SU-DHL-6 (cell line): ENCODE data around the gene EMX1.

Experiments used
- H2AFZ ChIP-seq: fragments of 200-600 bp; sonication (generic); 2 replicates; pipeline ENCODE4 v1.6.1; 2014; ENCODE audit warnings: low read depth, mild to moderate bottlenecking, moderate library complexity, mixed read lengths, antibody characterized with exemption, low read length; ENCODE audit not compliant: severe bottlenecking
- H3F3A ChIP-seq: fragments of 200-600 bp; shearing (Covaris generic); 2 replicates; pipeline ENCODE4 v1.6.0; 2016; ENCODE audit warnings: antibody characterized with exemption, mild to moderate bottlenecking; ENCODE audit not compliant: insufficient read depth
- H3K27ac ChIP-seq: fragments of 200-600 bp; sonication (generic); 2 replicates; pipeline ENCODE4 v1.5.1; 2016; ENCODE audit warnings: low read depth, mild to moderate bottlenecking, low read length, moderate library complexity, mixed read lengths
- H3K27me3 ChIP-seq: fragments of 200-600 bp; sonication (generic), shearing (Covaris generic); 2 replicates; pipeline ENCODE4 v1.6.0; 2014; ENCODE audit warnings: mild to moderate bottlenecking, low read length
- H3K36me3 ChIP-seq: fragments of 200-600 bp; sonication (generic); 2 replicates; pipeline ENCODE4 v1.6.1; 2014; ENCODE audit warnings: mild to moderate bottlenecking, low read length, mixed read lengths
- H3K4me2 ChIP-seq: fragments of 300-600, 200-600 bp; shearing (Covaris generic), sonication (generic); 2 replicates; pipeline ENCODE4 v1.6.0; 2014; ENCODE audit warnings: low read length, low read depth, mild to moderate bottlenecking; ENCODE audit not compliant: poor library complexity, severe bottlenecking
- H3K4me3 ChIP-seq: fragments of 200-600 bp; sonication (generic); 2 replicates; pipeline ENCODE4 v1.5.1; 2014; ENCODE audit warnings: antibody characterized with exemption, low read length, mild to moderate bottlenecking, mixed read lengths; ENCODE audit not compliant: insufficient read depth, poor library complexity, severe bottlenecking
- H3K79me2 ChIP-seq: fragments of 200-600 bp; sonication (generic); 2 replicates; pipeline ENCODE4 v1.6.1; 2014; ENCODE audit warnings: mild to moderate bottlenecking, low read length, moderate library complexity; ENCODE audit not compliant: insufficient read depth
- H3K9ac ChIP-seq: fragments of 200-600 bp; sonication (generic); 2 replicates; pipeline ENCODE4 v1.7.0; 2014; ENCODE audit warnings: mild to moderate bottlenecking, low read length
- H3K9me2 ChIP-seq: fragments of 200-600 bp; sonication (generic); replicated peaks from 2 replicates; pipeline ENCODE4 v1.6.1; 2014; ENCODE audit warnings: low read length; ENCODE audit not compliant: insufficient read depth
- H3K9me3 ChIP-seq: fragments of 200-600 bp; sonication (generic); 2 replicates; pipeline ENCODE4 v1.6.1; 2014; ENCODE audit warnings: low read length, mixed read lengths; ENCODE audit not compliant: insufficient read depth
- H4K20me1 ChIP-seq: fragments of 200-600 bp; sonication (generic); 2 replicates; pipeline ENCODE4 v1.6.1; 2014; ENCODE audit warnings: low read depth, mild to moderate bottlenecking, antibody characterized with exemption, low read length, moderate library complexity, mixed read lengths
- CTCF ChIP-seq: fragments of 200-600 bp; sonication (generic); IDR thresholded peaks from one replicate; pipeline ENCODE4 v1.5.1; 2017; ENCODE audit warnings: antibody characterized with exemption, mild to moderate bottlenecking, low read length, moderate library complexity; ENCODE audit not compliant: insufficient read depth, poor library complexity, severe bottlenecking
- EZH2phosphoT487 ChIP-seq: fragments of 200-600 bp; sonication (generic), shearing (Covaris generic); conservative IDR thresholded peaks from 2 replicates; pipeline ENCODE4 v1.6.1; 2018; ENCODE audit warnings: mild to moderate bottlenecking, antibody characterized with exemption, low read length, moderate library complexity, mixed read lengths

Gene EMX1

GRCh38 chr2:72962911-72963310 is 45.6 kb downstream of the EMX1 start:
- no peaks in the 10 kb centered on the region for H3K9me3 ChIP-seq
- H3F3A ChIP-seq = no peaks in the 10 kb centered on the region
- H2AFZ ChIP-seq = no peak overlapping the region
- no peaks in the 10 kb centered on the region for H3K79me2 ChIP-seq
- no peaks in the 10 kb centered on the region for H3K9me2 ChIP-seq
- H3K27ac ChIP-seq = no peak overlapping the region
- TF ChIP-seq EZH2phosphoT487 (no peak), CTCF (no peak)
- H3K36me3 ChIP-seq = no peaks in the 10 kb centered on the region
- no peak overlapping the region for H3K9ac ChIP-seq
- H4K20me1 ChIP-seq = no peaks in the 10 kb centered on the region
- no peak overlapping the region for H3K4me3 ChIP-seq
- H3K27me3 ChIP-seq = no peaks in the 10 kb centered on the region
- no peak overlapping the region for H3K4me2 ChIP-seq

- Histone ChIP-seq H2AFZ (no peak overlapping the region), H3K36me3 (no peaks in the 10 kb centered on the region), H3K9ac (no peak overlapping the region), H3K27me3 (no peaks in the 10 kb centered on the region), H4K20me1 (no peaks in the 10 kb centered on the region), H3F3A (no peaks in the 10 kb centered on the region), H3K4me3 (no peak overlapping the region), H3K79me2 (no peaks in the 10 kb centered on the region), H3K9me2 (no peaks in the 10 kb centered on the region), H3K4me2 (no peak overlapping the region), H3K27ac (no peak overlapping the region), H3K9me3 (no peaks in the 10 kb centered on the region)
- no peak for TF ChIP-seq CTCF
- TF ChIP-seq EZH2phosphoT487 = no peak
Observed at GRCh38 chr2:72963423-72964145, 46.3 kb downstream of the EMX1 start.

- TF ChIP-seq CTCF (no peak), EZH2phosphoT487 (no peak)
- H3K27me3 ChIP-seq = no peaks in the 10 kb centered on the region
- H4K20me1 ChIP-seq = no peaks in the 10 kb centered on the region
- H3K9me3 ChIP-seq = no peaks in the 10 kb centered on the region
- H3K9me2 ChIP-seq = no peaks in the 10 kb centered on the region
- no peak overlapping the region for H3K27ac ChIP-seq
- no peak overlapping the region for H2AFZ ChIP-seq
- H3F3A ChIP-seq = no peaks in the 10 kb centered on the region
- H3K4me2 ChIP-seq = no peak overlapping the region
- no peak overlapping the region for H3K9ac ChIP-seq
- no peaks in the 10 kb centered on the region for H3K79me2 ChIP-seq
- H3K36me3 ChIP-seq = no peaks in the 10 kb centered on the region
- H3K4me3 ChIP-seq = no peak overlapping the region
Observed at GRCh38 chr2:72964146-72964525, 46.8 kb downstream of the EMX1 start.
